WERI-Rb-1 (cell line): ENCODE results near the gene RHOH.

Experiments
- DNase-seq: peaks from one replicate; pipeline ENCODE4 v3.0.0-alpha.2; 2020
- H3K27ac ChIP-seq: fragments of 250-450 bp; sonication (Bioruptor Pico); 2 replicates; pipeline ENCODE4 v1.5.1; 2020; ENCODE audit warnings: mild to moderate bottlenecking, moderate library complexity
- H3K27me3 ChIP-seq: fragments of 250-450 bp; sonication (Bioruptor Pico); 2 replicates; pipeline ENCODE4 v1.5.1; 2021; ENCODE audit warnings: mild to moderate bottlenecking, low read depth, moderate library complexity; ENCODE audit not compliant: insufficient read depth, severe bottlenecking
- H3K36me3 ChIP-seq: fragments of 250-450 bp; sonication (Bioruptor Pico); 2 replicates; pipeline ENCODE4 v1.5.1; 2020; ENCODE audit warnings: mild to moderate bottlenecking, moderate library complexity
- H3K4me3 ChIP-seq: 2 replicates; pipeline ENCODE4 v1.5.1; 2011; ENCODE audit warnings: low read depth, mild to moderate bottlenecking, control low read depth, low read length
- H3K9me3 ChIP-seq: fragments of 250-450 bp; sonication (Bioruptor Pico); 2 replicates; pipeline ENCODE4 v1.5.1; 2021; ENCODE audit warnings: mild to moderate bottlenecking, moderate library complexity; ENCODE audit not compliant: severe bottlenecking
- TF ChIP-seq, protein P1 (sequence below): IDR thresholded peaks from 2 replicates; pipeline ENCODE4 v1.5.1; 2011; ENCODE audit warnings: low read depth, mild to moderate bottlenecking, control low read depth, inconsistent platforms, low read length

RHOH gene

DNA sequence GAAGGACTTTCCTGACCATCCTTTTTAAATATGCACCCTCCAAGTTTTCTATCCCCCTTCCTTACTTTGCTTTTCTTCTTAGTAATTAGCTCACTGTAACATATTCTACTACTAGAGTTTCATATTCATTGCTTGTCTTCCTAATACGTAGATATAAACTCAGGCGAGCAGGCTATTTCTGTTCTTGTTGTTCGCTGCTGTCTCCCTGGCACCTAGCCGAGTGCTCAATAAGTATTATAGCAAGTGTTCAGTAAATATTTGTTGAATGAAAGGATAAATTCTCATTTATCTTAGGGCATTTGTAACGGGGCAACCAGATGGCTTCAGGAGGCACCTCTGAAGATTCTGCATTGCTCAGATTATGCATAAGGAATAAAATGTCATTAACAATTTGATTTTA is 6.8 kb upstream of the RHOH start:
- H3K27ac ChIP-seq = no peak overlapping the region
- no peak for DNase-seq
- no peaks in the 10 kb centered on the region for H3K27me3 ChIP-seq
- TF ChIP-seq, protein P1, sequence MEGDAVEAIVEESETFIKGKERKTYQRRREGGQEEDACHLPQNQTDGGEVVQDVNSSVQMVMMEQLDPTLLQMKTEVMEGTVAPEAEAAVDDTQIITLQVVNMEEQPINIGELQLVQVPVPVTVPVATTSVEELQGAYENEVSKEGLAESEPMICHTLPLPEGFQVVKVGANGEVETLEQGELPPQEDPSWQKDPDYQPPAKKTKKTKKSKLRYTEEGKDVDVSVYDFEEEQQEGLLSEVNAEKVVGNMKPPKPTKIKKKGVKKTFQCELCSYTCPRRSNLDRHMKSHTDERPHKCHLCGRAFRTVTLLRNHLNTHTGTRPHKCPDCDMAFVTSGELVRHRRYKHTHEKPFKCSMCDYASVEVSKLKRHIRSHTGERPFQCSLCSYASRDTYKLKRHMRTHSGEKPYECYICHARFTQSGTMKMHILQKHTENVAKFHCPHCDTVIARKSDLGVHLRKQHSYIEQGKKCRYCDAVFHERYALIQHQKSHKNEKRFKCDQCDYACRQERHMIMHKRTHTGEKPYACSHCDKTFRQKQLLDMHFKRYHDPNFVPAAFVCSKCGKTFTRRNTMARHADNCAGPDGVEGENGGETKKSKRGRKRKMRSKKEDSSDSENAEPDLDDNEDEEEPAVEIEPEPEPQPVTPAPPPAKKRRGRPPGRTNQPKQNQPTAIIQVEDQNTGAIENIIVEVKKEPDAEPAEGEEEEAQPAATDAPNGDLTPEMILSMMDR = no peak
- H3K36me3 ChIP-seq = no peaks in the 10 kb centered on the region
- H3K9me3 ChIP-seq = no peaks in the 10 kb centered on the region
- no peak overlapping the region for H3K4me3 ChIP-seq

DNA sequence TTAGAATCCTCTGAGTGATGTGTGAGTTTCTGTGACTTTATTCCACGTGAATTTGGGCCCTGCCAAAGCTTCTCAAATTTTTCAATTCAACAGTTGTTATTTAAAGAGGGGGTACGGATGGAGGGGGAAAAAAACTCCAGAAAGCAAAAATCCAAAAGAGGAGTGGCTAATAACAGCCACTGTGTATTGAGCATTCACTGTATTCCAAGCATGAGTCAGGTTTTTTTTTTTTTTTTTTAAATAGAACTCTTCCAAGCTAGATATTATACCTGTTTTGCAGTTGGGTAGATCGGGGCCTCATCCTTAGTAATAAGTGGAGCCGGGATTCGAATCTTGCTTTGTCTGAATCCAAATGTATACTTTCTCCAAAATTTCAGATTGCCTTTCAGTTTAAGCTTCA is 6.4 kb upstream of the RHOH start:
- TF ChIP-seq, protein P1 = no peak
- Histone ChIP-seq H3K4me3 (no peak overlapping the region), H3K27ac (no peak overlapping the region), H3K27me3 (no peaks in the 10 kb centered on the region), H3K36me3 (no peaks in the 10 kb centered on the region), H3K9me3 (no peaks in the 10 kb centered on the region)
- no peak for DNase-seq

GRCh38 chr4:40190880-40191815 is 5.7 kb upstream of the RHOH start:
- Histone ChIP-seq H3K27ac (no peak overlapping the region), H3K27me3 (no peaks in the 10 kb centered on the region), H3K36me3 (no peaks in the 10 kb centered on the region), H3K9me3 (no peaks in the 10 kb centered on the region), H3K4me3 (no peak overlapping the region)
- no peak for DNase-seq
- TF ChIP-seq, protein P1 = no peak

- TF ChIP-seq, protein P1 = no peak
- Histone ChIP-seq H3K36me3 (no peaks in the 10 kb centered on the region), H3K27me3 (no peaks in the 10 kb centered on the region), H3K9me3 (no peaks in the 10 kb centered on the region), H3K27ac (peak overlapping the region; percentile 60), H3K4me3 (no peak overlapping the region)
- DNase-seq = no peak
Observed at GRCh38 chr4:40192114-40193015, 4.5 kb upstream of the RHOH start.

- TF ChIP-seq, protein P1 = no peak
- Histone ChIP-seq H3K27ac (peak overlapping the region; percentile 60), H3K36me3 (no peaks in the 10 kb centered on the region), H3K9me3 (no peaks in the 10 kb centered on the region), H3K4me3 (no peak overlapping the region), H3K27me3 (no peaks in the 10 kb centered on the region)
- DNase-seq = no peak
Observed at GRCh38 chr4:40193016-40193571, 3.7 kb upstream of the RHOH start.
